ENCODE measurements around the gene MYRFL. TPM values are rescaled to one million over a fixed set of nuclear protein-coding genes. Genes with fewer than 3 reads are reported as not detected.

Gene MYRFL
- total RNA-seq, 4 donors from 2014 or later = 1.5 TPM; not detected in 3

DNA sequence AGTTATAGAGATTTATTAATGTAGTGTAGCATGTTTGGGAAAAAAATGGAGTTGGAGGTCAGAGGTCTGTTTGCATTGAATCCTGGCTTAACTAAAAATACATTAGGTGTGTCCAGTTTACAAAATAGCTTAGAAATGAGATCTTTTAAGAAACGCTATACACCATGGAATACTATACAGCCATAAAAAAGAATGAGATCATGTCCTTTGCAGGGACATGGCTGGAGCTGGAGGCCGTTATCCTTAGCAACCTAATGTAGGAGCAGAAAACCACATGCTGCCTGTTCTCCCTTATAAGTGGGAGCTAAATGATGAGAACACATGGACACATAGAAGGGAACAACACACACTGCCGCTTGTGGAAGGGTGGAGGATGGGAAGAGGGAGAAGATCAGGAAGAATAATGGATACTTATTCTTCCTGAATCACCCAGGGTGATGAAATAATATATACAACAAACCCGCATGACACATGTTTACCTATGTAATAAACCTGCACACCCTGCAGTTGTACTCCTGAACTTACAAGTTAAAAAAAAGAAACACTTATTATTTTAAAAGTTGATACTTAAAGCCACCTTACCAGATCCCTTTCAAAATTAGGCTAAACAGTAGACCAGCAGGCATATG, 14.0 kb upstream of the MYRFL start:
- H3K27ac ChIP-seq = no peak overlapping the region
- TF ChIP-seq, protein P1, sequence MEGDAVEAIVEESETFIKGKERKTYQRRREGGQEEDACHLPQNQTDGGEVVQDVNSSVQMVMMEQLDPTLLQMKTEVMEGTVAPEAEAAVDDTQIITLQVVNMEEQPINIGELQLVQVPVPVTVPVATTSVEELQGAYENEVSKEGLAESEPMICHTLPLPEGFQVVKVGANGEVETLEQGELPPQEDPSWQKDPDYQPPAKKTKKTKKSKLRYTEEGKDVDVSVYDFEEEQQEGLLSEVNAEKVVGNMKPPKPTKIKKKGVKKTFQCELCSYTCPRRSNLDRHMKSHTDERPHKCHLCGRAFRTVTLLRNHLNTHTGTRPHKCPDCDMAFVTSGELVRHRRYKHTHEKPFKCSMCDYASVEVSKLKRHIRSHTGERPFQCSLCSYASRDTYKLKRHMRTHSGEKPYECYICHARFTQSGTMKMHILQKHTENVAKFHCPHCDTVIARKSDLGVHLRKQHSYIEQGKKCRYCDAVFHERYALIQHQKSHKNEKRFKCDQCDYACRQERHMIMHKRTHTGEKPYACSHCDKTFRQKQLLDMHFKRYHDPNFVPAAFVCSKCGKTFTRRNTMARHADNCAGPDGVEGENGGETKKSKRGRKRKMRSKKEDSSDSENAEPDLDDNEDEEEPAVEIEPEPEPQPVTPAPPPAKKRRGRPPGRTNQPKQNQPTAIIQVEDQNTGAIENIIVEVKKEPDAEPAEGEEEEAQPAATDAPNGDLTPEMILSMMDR (IDR thresholded peaks at IDR 0.05) = no peak
- no peak for TF ChIP-seq POLR2A (IDR thresholded peaks at IDR 0.05)
- no peaks in the 10 kb centered on the region for H3K27me3 ChIP-seq
- no peak for DNase-seq
- no peak overlapping the region for H3K4me3 ChIP-seq
- intact Hi-C loops (cut with DNase I; ENCODE audit: low total_unique reads) = no loop called here
- H3K9me3 ChIP-seq = no peaks in the 10 kb centered on the region
- no peaks in the 10 kb centered on the region for H3K4me1 ChIP-seq
- H3K36me3 ChIP-seq = peaks cover 0 to 3% of the 10 kb centered on the region in 2 donors

DNA sequence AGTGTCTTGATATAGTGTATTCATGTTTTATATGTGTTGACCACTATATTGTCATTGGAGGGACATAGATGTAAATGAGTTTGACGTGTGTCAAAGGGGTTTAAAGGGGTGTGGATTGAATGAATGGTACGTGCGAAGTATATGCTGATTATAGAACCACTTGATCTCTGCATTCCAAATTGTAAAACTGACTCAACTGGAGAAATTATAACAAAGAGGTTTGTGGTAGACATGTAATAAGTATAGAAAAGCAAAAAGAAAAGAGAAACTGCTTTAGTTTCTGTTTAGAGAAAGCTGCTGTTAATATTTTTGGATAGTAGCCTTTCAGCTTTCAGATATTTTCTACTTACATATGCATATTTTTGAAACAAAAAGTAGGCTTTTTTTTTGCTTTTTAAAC, 8.9 kb upstream of the MYRFL start:
- intact Hi-C loops (cut with DNase I; ENCODE audit: low total_unique reads) = no loop called here
- TF ChIP-seq, protein P1 (IDR thresholded peaks at IDR 0.05) = no peak
- no peak for TF ChIP-seq POLR2A (IDR thresholded peaks at IDR 0.05)
- DNase-seq = no peak
- H3K4me3 ChIP-seq = no peak overlapping the region
- H3K27ac ChIP-seq = no peak overlapping the region
- peaks cover 0 to 3% of the 10 kb centered on the region in 2 donors for H3K36me3 ChIP-seq
- no peaks in the 10 kb centered on the region for H3K9me3 ChIP-seq
- no peaks in the 10 kb centered on the region for H3K27me3 ChIP-seq
- no peaks in the 10 kb centered on the region for H3K4me1 ChIP-seq

DNA sequence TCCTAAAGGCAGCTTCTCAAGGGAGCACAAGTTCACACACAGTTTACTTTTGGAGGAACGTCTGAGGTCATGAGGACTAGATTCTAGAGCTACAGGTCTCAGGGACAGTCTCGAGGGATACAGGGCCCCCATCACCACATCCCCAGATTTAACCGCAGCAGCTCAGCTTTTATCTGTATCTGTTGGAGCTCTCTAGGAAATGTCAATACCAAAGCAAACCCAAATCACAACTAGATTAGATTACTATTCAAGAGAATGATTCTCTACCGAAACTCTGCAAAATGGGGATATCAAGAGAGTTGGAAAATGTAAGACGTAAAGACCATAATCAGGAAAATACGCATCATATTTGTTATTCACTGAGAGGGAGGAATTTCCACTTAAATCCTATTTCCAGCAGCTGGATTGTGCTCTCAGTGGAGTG, 4.0 kb upstream of the MYRFL start:
- Histone ChIP-seq H3K27ac (no peak overlapping the region), H3K36me3 (no peaks in the 10 kb centered on the region), H3K4me3 (no peak overlapping the region), H3K27me3 (no peaks in the 10 kb centered on the region), H3K9me3 (no peaks in the 10 kb centered on the region), H3K4me1 (no peaks in the 10 kb centered on the region)
- no peak for TF ChIP-seq POLR2A (IDR thresholded peaks at IDR 0.05)
- TF ChIP-seq, protein P1 (IDR thresholded peaks at IDR 0.05) = no peak
- DNase-seq = no peak
- intact Hi-C loops (cut with DNase I; ENCODE audit: low total_unique reads) = no loop called here

DNA sequence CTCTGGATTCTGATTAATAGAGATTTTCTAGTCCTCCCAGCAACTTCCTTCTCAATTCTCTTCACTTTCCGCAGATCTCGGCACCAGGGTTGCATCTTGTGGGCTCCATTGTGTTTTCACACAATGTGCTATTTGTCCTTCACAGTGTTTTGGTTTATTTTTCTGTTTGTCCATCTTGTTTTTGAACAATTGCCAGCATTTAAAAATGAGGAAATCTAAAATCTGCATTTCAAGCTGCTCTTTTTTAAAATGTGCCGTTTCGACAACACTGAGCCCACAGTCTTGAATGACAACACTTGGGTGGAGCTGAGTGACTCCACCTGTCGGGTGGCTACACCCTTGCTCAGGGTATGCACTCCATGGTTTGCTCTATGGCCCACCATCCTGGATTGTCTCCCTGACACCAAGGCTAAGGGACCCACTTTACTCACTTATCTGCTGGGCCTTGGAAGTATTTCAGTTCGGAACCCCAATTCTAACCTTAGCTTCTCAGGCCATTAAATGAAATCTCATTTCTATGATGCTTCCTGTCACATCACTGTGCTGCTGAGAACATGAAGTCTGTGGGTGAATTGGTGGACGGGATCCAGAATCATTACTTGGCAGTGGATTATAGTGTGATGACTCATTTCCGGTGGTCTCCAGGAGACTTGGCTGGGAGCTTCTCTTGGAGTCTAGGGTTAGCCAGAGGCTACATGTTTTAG, 3.4 kb upstream of the MYRFL start:
- no peaks in the 10 kb centered on the region for H3K4me1 ChIP-seq
- no peak for DNase-seq
- no peaks in the 10 kb centered on the region for H3K27me3 ChIP-seq
- TF ChIP-seq, protein P1 (IDR thresholded peaks at IDR 0.05) = no peak
- no peak for TF ChIP-seq POLR2A (IDR thresholded peaks at IDR 0.05)
- intact Hi-C loops (cut with DNase I; ENCODE audit: low total_unique reads) = no loop called here
- no peak overlapping the region for H3K4me3 ChIP-seq
- H3K27ac ChIP-seq = no peak overlapping the region
- no peaks in the 10 kb centered on the region for H3K36me3 ChIP-seq
- no peaks in the 10 kb centered on the region for H3K9me3 ChIP-seq

DNA sequence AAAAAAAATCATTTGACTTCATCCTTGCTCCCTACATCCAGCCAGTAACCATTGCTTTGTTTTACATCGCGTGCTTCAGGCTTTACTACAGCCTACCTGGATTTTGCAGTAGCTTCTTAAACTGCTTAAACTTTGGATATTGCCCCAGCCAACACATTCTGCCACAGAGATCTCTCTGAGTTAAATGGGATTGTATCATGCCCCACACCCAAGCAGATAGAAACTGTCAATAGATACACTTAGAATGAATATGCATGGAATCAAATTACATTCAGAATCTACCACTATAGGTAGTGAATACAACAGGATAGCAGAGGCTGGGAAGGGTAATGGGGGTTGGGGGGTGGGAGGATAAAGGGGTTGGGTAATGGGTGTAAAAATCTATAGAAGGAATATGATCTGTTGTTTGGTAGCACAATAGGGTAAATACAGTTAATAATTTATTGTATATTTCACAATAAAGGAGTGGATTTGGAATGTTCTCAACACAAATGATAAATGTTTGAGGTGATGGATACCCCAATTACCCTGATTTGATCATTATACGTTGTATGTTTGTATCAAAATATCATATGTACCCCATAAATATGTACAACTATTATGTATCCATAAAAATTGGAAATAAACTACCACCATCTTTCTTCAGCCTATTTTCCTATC, 2.7 kb upstream of the MYRFL start:
- H3K36me3 ChIP-seq = no peaks in the 10 kb centered on the region
- no peak overlapping the region for H3K27ac ChIP-seq
- no peak for DNase-seq
- no peaks in the 10 kb centered on the region for H3K9me3 ChIP-seq
- H3K4me3 ChIP-seq = no peak overlapping the region
- peaks cover 0 to under 1% of the 10 kb centered on the region in 2 donors for H3K27me3 ChIP-seq
- H3K4me1 ChIP-seq = no peaks in the 10 kb centered on the region
- intact Hi-C loops (cut with DNase I; ENCODE audit: low total_unique reads) = no loop called here
- no peak for TF ChIP-seq POLR2A (IDR thresholded peaks at IDR 0.05)
- TF ChIP-seq, protein P1 (IDR thresholded peaks at IDR 0.05) = no peak
